Stimulated activated CD4-positive, alpha-beta T cell treated with anti-CD3 and anti-CD28 coated beads, Interleukin-15, amount 100 ng/mL, for 1 hour (primary cell): ENCODE results near the gene ADIPOQ.
"Not testable (repeated sequence)": the region's sequence is repeated elsewhere in the genome, so short reads cannot be mapped to it uniquely, and the experiment has no call there.

ENCODE experiments used
- DNase-seq, 2 donors: peaks; one replicate each; pipeline ENCODE4 v3.0.0-alpha.2; 2020; ENCODE audit warnings: low read depth in 1 of 2, low spot score in 1 of 2

Gene ADIPOQ

GRCh38 chr3:186870421-186871201 lies 28.1 kb downstream of the ADIPOQ start:
- DNase-seq, result no peak

GRCh38 chr3:186871403-186871924 lies 29.0 kb downstream of the ADIPOQ start:
- no peak for DNase-seq

- DNase-seq, result not testable (repeated sequence)
Observed at GRCh38 chr3:186873796-186874195, 31.3 kb downstream of the ADIPOQ start.

- not testable (repeated sequence) for DNase-seq
Observed at GRCh38 chr3:186874216-186874615, 31.7 kb downstream of the ADIPOQ start.

- DNase-seq, result not testable (repeated sequence)
Observed at GRCh38 chr3:186874841-186875240, 32.3 kb downstream of the ADIPOQ start.

- DNase-seq, result no peak
Observed at GRCh38 chr3:186875708-186876107, 33.2 kb downstream of the ADIPOQ start.

GRCh38 chr3:186879781-186880180 lies 37.3 kb downstream of the ADIPOQ start:
- DNase-seq, result no peak

- DNase-seq, result no peak
Observed at GRCh38 chr3:186880406-186880805, 37.9 kb downstream of the ADIPOQ start.

- DNase-seq, result no peak
Observed at GRCh38 chr3:186882150-186882524, 39.6 kb downstream of the ADIPOQ start.

- peak in 1 of 2 donors; percentile 31 for DNase-seq
Observed at GRCh38 chr3:186882881-186883685, 40.6 kb downstream of the ADIPOQ start.

GRCh38 chr3:186883686-186884058 lies 41.2 kb downstream of the ADIPOQ start:
- DNase-seq, result no peak

- not testable (repeated sequence) for DNase-seq
Observed at GRCh38 chr3:186884868-186885267, 42.4 kb downstream of the ADIPOQ start.

GRCh38 chr3:186886202-186886981 lies 43.9 kb downstream of the ADIPOQ start:
- no peak for DNase-seq

GRCh38 chr3:186887507-186887938 lies 45.0 kb downstream of the ADIPOQ start:
- not testable (repeated sequence) for DNase-seq

- no peak for DNase-seq
Observed at GRCh38 chr3:186888569-186888968, 46.1 kb downstream of the ADIPOQ start.

- DNase-seq, result not testable (repeated sequence)
Observed at GRCh38 chr3:186889698-186890097, 47.2 kb downstream of the ADIPOQ start.

GRCh38 chr3:186890911-186891310 lies 48.4 kb downstream of the ADIPOQ start:
- DNase-seq, result no peak

- DNase-seq, result not testable (repeated sequence)
Observed at GRCh38 chr3:186893071-186893470, 50.6 kb downstream of the ADIPOQ start.

GRCh38 chr3:186895406-186895805 lies 52.9 kb downstream of the ADIPOQ start:
- DNase-seq, result no peak

- no peak for DNase-seq
Observed at GRCh38 chr3:186896006-186896405, 53.5 kb downstream of the ADIPOQ start.

GRCh38 chr3:186896875-186897274 lies 54.4 kb downstream of the ADIPOQ start:
- no peak for DNase-seq
